Islet of Langerhans (tissue), 1 donor: Measurements from ENCODE around the gene BBS7.

ENCODE experiments used
- FAIRE-seq: peaks from one replicate; lab custom pipeline; 2011; peaks lifted over from hg19 to GRCh38; lab: Jason Lieb, UNC

Gene BBS7, protein sequence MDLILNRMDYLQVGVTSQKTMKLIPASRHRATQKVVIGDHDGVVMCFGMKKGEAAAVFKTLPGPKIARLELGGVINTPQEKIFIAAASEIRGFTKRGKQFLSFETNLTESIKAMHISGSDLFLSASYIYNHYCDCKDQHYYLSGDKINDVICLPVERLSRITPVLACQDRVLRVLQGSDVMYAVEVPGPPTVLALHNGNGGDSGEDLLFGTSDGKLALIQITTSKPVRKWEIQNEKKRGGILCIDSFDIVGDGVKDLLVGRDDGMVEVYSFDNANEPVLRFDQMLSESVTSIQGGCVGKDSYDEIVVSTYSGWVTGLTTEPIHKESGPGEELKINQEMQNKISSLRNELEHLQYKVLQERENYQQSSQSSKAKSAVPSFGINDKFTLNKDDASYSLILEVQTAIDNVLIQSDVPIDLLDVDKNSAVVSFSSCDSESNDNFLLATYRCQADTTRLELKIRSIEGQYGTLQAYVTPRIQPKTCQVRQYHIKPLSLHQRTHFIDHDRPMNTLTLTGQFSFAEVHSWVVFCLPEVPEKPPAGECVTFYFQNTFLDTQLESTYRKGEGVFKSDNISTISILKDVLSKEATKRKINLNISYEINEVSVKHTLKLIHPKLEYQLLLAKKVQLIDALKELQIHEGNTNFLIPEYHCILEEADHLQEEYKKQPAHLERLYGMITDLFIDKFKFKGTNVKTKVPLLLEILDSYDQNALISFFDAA

DNA sequence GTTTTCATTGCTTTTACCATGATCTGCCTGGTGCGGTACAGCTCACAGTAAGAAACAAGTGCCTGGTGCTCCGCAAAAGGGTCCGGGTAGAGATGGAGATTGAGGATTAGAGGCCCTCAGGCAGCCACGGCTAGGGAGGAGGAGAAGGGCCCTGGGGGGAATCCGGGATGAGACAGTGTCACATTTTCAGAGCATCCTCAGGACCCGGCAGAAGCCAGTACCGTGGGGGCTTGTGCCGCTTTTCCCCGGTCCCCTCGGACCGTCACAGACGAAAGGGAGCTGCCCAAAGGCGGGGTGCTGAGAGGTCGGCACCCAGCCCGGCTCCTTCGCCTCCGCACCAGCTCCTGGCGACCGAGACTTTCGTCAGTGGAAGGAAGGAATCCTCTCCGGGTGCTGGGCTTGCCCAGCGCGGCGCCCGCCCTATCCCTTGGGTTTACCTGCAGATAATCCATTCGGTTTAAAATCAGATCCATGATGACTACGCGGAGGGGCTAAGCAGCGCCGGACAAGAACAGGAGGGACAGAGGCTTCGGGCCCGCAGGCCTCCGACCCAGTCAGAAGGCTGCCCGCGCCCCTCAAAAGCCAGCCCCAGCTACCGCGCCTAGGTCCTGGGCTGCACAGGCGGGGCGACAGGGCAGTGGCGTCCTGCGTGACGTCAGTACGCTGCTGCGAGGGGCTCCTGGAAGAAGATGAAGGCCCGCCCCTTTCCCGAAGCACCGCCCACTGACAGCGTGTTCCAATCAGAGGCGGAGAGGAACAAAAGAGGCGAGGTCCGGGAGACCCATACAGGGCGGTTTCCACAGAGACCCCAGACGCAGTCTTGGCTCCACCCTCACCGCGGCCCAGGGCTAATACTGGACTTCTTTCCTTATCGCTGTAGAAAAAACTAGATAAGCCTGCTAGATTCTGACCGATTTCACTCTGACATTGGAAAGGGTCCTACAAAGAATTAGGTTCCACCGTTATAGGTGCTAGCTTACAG is at the start of gene BBS7:
Gene BBS7, minus strand, starts transcription at position 634 of the 982 bp plus-strand sequence. Its CDS starts 161 bp downstream, at position 473.
- FAIRE-seq, result peak; percentile 49

DNA sequence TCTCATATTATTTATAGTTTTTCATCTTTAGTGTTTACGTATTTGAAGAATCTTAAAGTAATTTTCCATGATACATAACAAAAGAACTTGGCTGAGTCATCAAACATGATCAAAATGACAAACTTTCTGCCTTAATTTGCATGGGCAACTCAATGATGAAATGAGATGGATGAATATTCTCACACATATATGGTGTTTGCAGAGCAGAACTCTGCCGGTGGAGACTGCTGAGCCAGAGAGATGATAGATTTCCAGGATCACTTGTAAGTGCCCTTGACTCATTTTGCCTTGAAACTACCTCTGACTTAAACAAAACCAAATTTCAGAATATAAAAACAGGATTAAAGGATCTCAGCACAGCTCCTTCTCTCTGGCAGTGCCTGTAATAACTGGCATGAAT is 43.4 kb upstream of the BBS7 start:
- no peak for FAIRE-seq

DNA sequence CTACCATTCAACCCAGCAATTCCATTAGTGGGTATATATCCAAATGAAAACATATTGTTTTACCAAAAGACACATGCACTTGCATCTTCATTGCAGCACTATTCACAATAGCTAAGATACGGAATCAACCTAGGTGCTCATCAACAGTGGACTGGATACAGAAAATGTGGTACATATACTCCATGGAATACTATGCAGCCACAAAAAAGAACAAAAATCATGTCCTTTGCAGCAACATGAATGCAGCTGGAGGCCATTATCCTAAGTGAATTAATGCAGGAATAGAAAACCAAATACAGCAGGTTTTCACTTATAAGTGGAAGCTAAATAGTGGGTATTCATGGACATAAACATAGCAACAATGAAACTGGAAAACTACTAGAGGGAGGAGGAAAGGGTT is 38.1 kb upstream of the BBS7 start:
- no peak for FAIRE-seq

DNA sequence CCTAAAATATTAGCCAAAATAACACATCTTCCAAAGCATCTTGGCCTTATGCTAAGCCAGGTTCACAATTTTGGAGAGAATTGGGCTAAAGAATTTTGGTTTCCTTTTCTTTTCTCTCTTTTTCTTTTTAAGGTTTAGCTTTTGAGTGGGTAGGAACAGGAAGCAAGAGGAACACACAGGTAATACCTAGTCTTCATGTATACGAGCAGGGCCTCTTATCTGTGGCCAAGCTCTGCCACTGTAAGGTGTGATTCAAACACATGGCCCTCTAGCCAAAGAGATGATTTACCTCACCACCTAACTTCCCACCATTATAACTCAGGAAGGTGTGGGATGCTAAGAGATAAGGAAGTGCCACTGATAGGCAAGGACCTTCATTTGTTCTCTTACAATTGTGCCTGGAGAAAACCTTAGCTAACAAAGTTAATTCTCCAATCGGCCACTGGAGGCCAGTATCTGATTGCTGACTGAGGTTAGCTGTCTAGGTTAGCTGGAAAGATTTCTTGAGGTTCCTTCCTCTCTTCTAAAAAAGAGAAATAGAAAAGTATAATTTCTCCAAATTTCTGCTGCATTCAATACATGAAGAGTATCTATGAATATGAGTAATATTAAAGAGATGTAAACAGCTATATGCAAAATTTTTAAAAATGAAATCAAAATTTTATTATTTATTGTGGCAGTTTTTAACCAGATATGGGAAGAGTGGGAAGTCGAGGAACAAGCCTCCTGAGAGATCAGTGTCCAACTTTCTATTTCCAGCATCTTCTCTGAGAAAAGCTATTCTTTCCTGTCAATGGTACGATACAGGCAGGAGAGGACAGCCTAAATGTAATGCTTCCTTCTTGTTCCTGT is 30.1 kb upstream of the BBS7 start:
- FAIRE-seq, result peak; percentile 83

DNA sequence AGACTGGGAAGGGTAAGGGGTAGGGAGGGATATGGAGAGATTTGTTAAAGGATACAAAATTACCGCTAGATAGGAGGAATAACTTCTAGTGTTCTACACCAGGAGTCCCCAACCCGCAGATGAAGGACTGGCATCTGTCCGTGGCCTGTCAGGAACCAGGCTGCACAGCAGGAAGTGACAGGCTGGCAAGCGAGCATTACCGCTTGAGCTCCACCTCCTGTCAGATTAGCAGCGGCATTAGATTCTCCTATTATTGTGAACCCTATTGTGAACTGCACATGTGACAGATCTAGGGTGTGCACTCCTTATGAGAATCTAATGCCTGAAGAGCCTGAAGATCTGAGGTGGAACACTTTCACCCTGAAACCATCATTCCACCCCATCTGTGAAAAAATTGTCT is 27.9 kb upstream of the BBS7 start:
- FAIRE-seq, result no peak

DNA sequence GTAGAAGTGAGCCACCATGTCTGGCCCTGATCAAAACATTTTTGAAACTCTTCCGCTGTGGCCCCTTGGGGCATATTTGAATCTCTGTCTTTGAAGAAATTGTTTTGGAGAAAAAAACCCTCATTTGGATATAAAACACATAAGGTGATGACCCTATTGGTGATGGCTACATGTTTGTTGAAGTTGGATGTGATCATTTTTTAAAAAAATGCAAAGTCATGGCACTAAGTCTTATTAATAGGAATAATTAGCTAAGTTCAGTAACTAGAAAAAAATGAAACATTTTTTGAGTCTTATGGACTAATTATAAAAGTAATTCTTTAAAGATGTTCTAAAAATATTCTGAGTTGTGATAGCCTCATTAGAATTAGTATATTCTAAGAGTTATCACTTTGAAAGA is 17.9 kb upstream of the BBS7 start:
- no peak for FAIRE-seq

DNA sequence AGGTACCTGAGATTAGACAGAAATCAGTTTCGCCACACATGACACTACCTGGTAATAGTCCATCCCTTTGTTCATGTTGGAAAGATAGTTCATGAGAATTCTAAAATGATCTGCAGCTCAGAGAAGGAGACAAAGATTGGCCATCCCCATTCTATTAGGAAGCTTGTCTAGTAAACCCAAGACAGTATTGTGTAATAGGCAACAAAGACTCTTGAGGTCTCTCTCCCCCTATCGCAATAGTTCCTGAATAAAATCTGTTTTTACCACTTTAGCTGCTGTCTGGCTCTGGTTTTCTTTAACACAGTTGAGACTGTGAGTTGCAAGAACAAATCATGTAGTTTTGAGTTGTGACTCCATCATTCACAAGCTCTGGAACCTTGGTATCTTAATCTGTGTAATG is 14.8 kb upstream of the BBS7 start:
- FAIRE-seq, result no peak

DNA sequence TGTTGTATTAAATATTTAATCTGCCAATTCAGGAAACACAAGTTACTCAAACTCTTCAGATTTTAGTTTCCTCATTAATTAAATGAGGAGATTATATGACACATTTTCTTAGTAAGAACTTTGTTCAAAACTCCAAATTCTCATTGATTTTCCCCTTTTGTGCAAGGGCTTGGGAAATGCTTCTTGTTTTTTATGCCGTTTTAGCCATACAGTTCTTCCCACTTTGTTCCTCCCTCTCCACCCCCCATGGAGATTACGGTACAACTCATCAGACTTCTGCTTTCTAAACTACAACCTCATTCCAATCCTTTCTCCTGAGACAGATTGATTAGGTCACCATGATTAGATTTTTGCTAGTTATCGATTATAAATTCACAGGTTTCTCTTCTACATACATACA is 10.9 kb upstream of the BBS7 start:
- FAIRE-seq, result no peak

DNA sequence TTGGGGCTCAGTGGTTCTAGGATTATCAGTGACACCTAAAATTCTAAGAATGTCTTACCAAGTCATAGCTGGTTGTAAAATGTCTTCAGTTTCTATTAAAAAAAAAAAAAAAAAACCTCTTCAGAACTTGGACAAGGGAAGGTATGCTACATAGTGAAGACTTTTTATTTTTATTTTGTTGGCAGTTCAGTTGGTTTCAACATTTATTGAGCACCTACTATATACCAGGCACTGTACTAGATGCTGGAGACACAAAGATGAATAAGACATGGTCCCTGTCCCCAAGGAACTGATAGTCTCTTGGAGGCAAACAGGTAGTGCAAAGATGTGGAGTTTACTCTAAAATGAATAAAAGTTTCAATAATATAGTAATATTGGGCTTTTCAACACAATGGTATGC is 8.9 kb upstream of the BBS7 start:
- no peak for FAIRE-seq

DNA sequence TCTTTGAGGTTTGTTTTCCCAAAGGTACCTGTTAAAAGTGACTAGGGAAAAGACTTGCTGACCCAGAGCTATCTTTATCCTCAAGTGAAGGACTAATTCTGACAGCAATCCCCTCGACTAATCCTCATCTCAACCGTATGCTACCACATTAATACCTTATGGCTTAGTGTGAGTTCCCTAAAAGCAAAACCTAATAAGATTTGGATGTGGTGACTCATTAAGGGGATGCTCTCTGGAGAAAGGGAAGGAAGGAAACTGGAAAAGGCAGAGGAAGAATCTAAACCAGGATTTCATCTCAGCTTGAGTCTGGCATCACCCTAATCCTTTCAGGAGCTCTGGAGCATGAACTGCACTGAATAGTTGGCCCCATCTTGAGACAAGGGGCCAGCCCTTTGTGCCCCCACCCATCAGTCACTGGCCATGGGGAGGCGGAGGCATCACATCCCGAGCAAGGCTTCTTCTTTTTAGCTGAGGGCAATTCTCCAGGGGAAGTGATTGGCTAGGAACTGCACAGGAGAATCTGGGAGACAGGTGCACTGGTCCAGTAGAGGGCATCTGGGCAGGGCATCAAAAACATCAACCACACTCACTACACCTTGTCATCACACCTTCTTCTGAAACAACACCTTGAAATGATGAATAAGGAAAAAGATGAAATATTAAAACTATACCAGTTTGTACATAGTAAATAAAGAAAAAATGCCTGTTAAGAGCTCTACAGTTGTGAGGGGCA is 6.9 kb upstream of the BBS7 start:
- no peak for FAIRE-seq

DNA sequence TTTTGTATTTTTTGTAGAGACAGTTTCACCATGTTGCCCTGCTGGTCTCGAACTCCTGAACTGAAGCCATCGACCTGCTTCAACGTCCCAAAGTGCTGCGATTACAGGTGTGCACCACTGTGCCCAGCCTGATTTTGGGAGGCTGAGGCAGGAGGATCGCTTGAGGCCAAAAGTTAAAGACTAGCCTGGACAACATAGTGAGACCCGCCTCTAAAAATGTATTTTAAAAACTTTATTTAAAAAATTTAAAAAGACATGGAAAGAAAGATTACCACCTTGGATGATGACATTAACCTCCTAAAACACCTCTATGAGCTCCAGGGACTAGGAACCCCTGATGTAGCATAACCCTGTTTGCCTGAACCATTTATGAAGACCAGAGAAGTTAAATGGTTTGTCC is 5.8 kb upstream of the BBS7 start:
- FAIRE-seq, result no peak

DNA sequence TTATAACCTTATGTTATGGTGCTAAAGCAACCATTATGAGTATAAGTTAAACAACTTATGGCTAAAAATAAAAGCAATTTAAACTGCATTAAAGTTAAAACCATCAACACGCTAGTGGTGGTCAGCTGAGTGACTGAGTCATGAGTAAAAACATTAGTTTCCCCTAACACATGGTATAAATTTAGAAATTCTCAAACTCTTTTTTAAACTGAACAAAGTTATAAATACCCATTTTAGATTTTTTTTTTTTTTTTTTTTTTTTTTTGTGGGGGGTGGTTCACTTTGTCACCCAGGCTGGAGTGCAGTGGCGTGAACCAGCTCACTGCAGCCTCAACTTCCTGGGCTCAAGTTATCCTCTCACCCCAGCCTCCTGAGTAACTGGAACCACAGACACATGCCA is 5.4 kb upstream of the BBS7 start:
- FAIRE-seq, result no peak

DNA sequence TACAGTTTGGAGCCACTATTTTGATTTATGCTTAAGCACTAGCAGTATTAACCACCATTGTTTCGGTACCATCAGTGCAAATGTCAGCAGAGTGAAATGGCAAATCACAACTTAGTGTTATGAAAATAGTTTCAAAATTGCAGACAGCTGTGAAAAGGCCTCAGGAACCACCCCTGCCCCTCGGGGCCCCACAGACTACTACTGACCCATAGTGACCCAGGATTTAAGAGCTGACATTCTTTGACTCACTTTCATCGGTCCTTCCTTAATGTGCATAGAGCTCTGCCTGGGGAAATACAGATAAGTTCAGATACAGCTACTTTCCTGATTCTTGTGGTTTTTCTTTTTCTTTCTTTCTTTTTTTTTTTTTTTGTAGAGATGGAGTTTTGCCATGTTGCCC is 3.3 kb upstream of the BBS7 start:
- FAIRE-seq, result no peak

DNA sequence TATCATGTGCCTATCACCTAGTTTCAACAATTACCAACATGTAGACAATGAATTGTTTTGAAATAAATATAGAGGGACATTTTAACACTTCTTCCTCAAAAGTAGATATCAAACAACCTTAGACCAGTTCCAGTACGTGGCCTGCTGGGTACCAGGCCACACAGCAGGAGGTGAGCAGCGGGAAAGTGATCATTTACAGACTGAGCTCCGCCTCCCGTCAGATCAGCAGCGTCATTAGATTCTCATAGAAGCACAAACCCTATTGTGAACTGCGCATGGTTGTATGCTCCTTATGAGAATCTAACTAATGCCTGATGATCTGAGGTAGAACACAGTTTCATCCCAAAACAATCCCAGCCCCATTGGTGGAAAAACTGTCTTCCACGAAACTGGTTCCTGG is 6.5 kb downstream of the BBS7 start:
- no peak for FAIRE-seq

DNA sequence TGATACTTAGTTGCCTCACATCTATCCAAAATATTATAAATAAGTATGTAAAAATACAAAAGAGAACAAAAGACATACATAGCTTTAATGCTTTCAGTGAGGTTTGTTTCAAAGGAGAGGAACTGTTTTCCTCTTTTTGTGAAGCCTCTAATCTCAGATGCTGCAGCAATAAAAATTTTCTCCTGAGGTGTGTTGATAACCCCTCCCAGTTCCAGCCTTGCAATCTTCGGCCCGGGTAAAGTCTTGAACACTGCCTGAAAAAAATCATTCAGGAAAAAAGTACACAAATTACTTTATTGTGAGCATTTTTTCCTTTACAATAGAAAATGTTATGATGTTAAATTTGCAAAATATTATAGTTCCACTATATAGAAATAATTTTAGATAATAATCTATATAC is 8.8 kb downstream of the BBS7 start:
- peak; percentile 13 for FAIRE-seq

DNA sequence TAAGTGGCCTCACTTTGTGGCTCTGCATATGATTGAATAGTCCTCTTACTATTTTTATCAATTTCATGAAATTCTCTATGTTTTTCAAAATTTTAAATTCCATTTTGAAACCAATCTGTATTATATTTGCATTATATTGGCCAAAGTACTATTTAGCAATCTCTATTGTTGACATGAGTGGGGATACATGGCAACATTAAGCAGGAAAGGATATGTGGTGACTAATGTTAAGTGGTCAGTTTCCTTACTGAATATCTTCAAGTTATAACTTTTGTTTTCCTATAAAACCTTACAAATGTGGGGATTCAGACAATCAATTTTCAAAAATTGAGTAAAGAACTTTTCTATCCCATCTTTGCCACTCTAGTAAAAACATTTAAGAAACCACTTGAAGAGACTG is 10.2 kb downstream of the BBS7 start:
- FAIRE-seq, result no peak

DNA sequence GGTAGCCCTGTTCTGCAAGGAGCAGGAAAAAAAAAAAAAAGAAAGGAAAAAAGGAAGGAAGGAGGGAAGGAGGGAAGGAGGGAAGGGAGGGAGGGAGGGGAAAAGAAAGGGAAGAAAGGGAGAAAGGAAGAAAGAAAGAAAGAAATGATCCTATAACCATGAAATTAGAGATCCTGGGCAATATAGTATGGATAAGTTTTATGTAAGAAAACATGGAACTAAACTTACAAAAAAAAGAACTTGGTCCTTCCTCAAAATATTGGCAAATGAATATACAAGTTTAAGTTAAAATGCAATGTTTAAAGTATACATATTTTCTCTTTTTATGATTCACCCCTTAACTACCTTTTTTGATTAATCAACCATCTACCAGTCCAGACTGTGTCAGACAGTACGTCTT is 18.9 kb downstream of the BBS7 start:
- FAIRE-seq, result no peak

DNA sequence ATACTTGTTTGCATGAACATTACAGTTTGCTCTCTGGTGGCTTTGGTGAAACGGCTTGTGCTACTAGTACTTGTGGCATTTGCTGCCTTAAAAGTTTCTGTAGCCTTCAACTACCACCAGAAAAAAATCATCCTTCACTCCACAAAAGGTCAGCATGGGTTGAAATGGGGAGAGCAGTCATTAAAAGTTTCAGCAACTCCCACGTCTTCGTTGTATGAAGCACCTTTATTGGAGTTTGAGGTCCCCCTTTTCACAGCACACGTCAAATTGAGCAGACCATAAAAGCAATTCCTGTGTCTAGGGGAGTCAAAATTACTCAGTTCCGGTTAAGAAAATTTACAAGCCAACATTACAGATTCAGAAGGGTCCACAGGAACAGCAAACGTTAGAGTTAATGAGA is 23.6 kb downstream of the BBS7 start:
- FAIRE-seq, result no peak

DNA sequence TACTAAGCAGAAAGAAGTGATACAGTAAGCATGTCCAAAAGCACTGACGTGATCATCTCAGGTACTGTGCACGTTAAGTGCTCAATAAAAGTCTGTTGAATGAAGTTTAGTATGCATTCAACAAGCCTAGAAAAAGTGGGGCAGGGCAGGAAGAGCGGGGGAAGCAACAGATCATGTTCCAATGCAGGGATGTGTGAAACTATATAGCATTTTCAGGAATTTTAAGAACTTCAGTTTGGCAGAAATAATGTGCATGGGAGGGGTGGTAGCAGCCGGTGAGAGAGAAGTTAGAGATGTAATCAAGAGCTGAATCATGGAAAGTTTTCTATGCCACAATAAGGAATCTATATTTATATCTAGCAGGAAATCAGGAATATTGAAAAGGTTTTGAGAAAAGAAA is 27.4 kb downstream of the BBS7 start:
- FAIRE-seq, result no peak

DNA sequence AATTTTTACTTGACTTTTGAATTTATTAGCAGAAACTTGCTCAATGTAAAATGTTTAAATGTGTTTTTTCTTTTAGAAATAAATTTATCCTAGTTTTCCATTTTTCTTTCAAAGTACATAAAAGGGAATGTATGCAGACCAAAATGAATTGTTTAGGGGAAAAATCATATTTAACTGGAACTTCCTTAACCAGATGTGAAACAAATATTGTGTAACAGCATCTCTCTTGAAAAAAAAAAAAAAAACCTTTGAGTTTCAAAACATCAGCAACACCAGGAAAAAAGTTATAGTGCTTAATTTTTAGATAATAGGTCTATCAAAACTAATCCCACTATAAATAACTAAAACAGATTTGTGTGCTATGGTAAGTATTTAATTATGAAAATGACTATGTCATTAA is 32.1 kb downstream of the BBS7 start:
- FAIRE-seq, result peak; percentile 13

DNA sequence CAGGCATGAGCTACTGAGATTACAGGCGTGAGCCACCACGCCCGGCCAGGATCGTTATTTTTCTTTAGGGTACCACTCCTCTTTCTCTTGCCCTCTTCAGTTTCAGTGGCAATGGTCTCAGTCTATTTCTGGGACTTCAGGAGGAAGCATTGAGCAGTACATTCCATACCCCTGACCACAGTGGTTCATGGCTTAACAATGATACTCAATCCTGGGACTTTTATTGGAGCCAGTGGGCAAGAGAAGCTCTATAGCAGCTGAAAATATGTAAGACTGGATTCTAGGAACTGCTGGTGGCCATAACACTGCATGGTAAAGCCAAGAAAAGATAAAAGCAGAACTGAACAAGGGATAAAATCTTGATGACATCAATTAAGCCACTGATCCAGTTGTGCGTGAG is 40.8 kb downstream of the BBS7 start:
- no peak for FAIRE-seq
